SK-N-SH (cell line): Measurements from ENCODE around the gene SPATA33. TPM values are rescaled to one million over a fixed set of nuclear protein-coding genes. Genes with fewer than 3 reads are reported as not detected.
"Not testable (repeated sequence)": the region's sequence is repeated elsewhere in the genome, so short reads cannot be mapped to it uniquely, and the experiment has no call there.

Experiments used
- CTCF ChIA-PET: fragments of 300-600, 350-600 bp; formaldehyde crosslinking; extraction: SDS; loops from one replicate; lab custom pipeline; 2021; lab: Yijun Ruan, JAX
- POLR2A ChIA-PET: fragments of 350-600 bp; sonication (Branson Sonifier 250); formaldehyde crosslinking; extraction: SDS; loops from one replicate; lab custom pipeline; 2020; ENCODE audit warnings: antibody characterized with exemption, inconsistent platforms; lab: Yijun Ruan, JAX
- DNase-seq: peaks from one replicate; pipeline ENCODE4 v3.0.0; 2012
- H2AFZ ChIP-seq: fragments of 200-600 bp; sonication (generic); 2 replicates; pipeline ENCODE4 v1.8.1; 2016; ENCODE audit warnings: antibody characterized with exemption, mild to moderate bottlenecking, low read depth
- H3F3A ChIP-seq: fragments of 200-600 bp; sonication (generic); replicated peaks from 2 replicates; pipeline ENCODE3; 2016; ENCODE audit warnings: antibody characterized with exemption, mild to moderate bottlenecking; ENCODE audit not compliant: insufficient read depth
- H3K27ac ChIP-seq, 2 experiments: fragments of 200-500 bp in 1 of 2; fragments of 200-600 bp in 1 of 2; sonication (Bioruptor generic) in 1 of 2; sonication (generic), shearing (Covaris generic) in 1 of 2; 2 replicates each; pipeline versions ENCODE4 v1.5.1 to v1.6.1; 2014 to 2016; ENCODE audit warnings: low read depth in 2 of 2, inconsistent platforms in 1 of 2, low read length in 1 of 2, mild to moderate bottlenecking in 1 of 2, mixed read lengths in 1 of 2
- H3K27me3 ChIP-seq: fragments of 200-600 bp; sonication (generic), shearing (Covaris generic); 2 replicates; pipeline ENCODE4 v1.6.1; 2016; ENCODE audit warnings: mixed run types; ENCODE audit not compliant: insufficient read depth
- H3K36me3 ChIP-seq, 2 experiments: fragments of 200-500 bp in 1 of 2; fragments of 200-600 bp in 1 of 2; sonication (Bioruptor generic) in 1 of 2; sonication (generic) in 1 of 2; replicated peaks in 1 of 2; 2 replicates each; pipeline versions ENCODE3 to v1.5.1; 2014 to 2016; ENCODE audit warnings: low read length in 1 of 2, mild to moderate bottlenecking in 1 of 2; ENCODE audit not compliant: insufficient read depth in 2 of 2, control insufficient read depth in 1 of 2
- H3K4me1 ChIP-seq, 2 experiments: fragments of 200-500 bp in 1 of 2; fragments of 200-600 bp in 1 of 2; sonication (Bioruptor generic) in 1 of 2; sonication (generic), shearing (Covaris generic) in 1 of 2; 2 replicates each; pipeline versions ENCODE4 v1.5.1 to v1.6.1; 2014 to 2016; ENCODE audit warnings: low read depth in 1 of 2, low read length in 1 of 2, mixed run types in 1 of 2; ENCODE audit not compliant: insufficient read depth in 2 of 2, control insufficient read depth in 1 of 2
- H3K4me2 ChIP-seq: fragments of 200-600 bp; sonication (generic), shearing (Covaris generic); 2 replicates; pipeline ENCODE4 v1.6.1; 2017; ENCODE audit warnings: mixed run types
- H3K4me3 ChIP-seq, 2 experiments: fragments of 200-500 bp in 1 of 2; fragments of 200-600 bp in 1 of 2; sonication (Bioruptor generic) in 1 of 2; sonication (generic), shearing (Covaris generic) in 1 of 2; 2 replicates each; pipeline versions ENCODE4 v1.5.1 to v1.8.1; 2014 to 2016; ENCODE audit warnings: low read depth in 2 of 2, inconsistent platforms in 1 of 2, low read length in 1 of 2, mild to moderate bottlenecking in 1 of 2, mixed read lengths in 1 of 2, moderate library complexity in 1 of 2
- H3K79me2 ChIP-seq: fragments of 200-600 bp; sonication (generic); 2 replicates; pipeline ENCODE4 v1.8.1; 2017; ENCODE audit warnings: mild to moderate bottlenecking; ENCODE audit not compliant: insufficient read depth
- H3K9ac ChIP-seq: fragments of 200-600 bp; sonication (generic); 2 replicates; pipeline ENCODE4 v1.6.1; 2017; ENCODE audit warnings: mixed run types
- H3K9me2 ChIP-seq: fragments of 200-600 bp; sonication (generic); 2 replicates; pipeline ENCODE4 v1.6.1; 2017; ENCODE audit warnings: mixed run types
- H3K9me3 ChIP-seq: fragments of 200-600 bp; sonication (generic); 2 replicates; pipeline ENCODE4 v1.6.1; 2017; ENCODE audit warnings: mixed run types, mild to moderate bottlenecking, moderate library complexity
- H4K20me1 ChIP-seq: fragments of 200-600 bp; sonication (generic); 2 replicates; pipeline ENCODE4 v1.6.1; 2017; ENCODE audit warnings: mild to moderate bottlenecking, mixed run types; ENCODE audit not compliant: insufficient read depth
- FOSL2 ChIP-seq: IDR thresholded peaks from 2 replicates; pipeline ENCODE4 v1.4.0; 2012; ENCODE audit warnings: low read depth, mild to moderate bottlenecking, moderate library complexity, borderline replicate concordance
- GATA2 ChIP-seq: sonication (generic); formaldehyde crosslinking; IDR thresholded peaks from 2 replicates; pipeline ENCODE4 v1.5.0; 2020; ENCODE audit warnings: mild to moderate bottlenecking, missing genetic modification reagents
- JUND ChIP-seq: IDR thresholded peaks from 2 replicates; pipeline ENCODE4 v1.4.0; 2012
- NRF1 ChIP-seq: IDR thresholded peaks from 2 replicates; pipeline ENCODE4 v1.6.1; 2012; ENCODE audit warnings: low read depth, mild to moderate bottlenecking, low read length
- RAD21 ChIP-seq: IDR thresholded peaks from 2 replicates; pipeline ENCODE4 v1.6.1; 2012; ENCODE audit warnings: mild to moderate bottlenecking, low read length
- RXRA ChIP-seq: IDR thresholded peaks from 2 replicates; pipeline ENCODE4 v1.4.0; 2012; ENCODE audit warnings: low read depth, mild to moderate bottlenecking, borderline replicate concordance
- SMC3 ChIP-seq: IDR thresholded peaks from 2 replicates; pipeline ENCODE4 v1.6.1; 2012; ENCODE audit warnings: low read depth, low read length, improper control_type of control experiment
- TCF12 ChIP-seq: IDR thresholded peaks from 2 replicates; pipeline ENCODE4 v1.4.0; 2012
- YY1 ChIP-seq: IDR thresholded peaks from 2 replicates; pipeline ENCODE4 v1.4.0; 2012; ENCODE audit warnings: low read depth, mild to moderate bottlenecking
- WGBS: methylation state at CpG from one replicate; pipeline ENCODE4 v1.1.6; 2017; ENCODE audit warnings: low lambda C conversion rate; 5-methylcytosine and 5-hydroxymethylcytosine counted together
- polyA plus RNA-seq, 3 experiments: library from polyadenylated mRNA; depleted of rRNA; stranded (reverse); fragments of >200 nt; gene quantifications; 2 replicates each; pipeline ENCODE4 v1.2.3, GENCODE V29; 2012

The SPATA33 gene
- polyA plus RNA-seq, 1 of the 3 experiments (the other 2 are of a cell fraction): 7.2 TPM

GRCh38 chr16:89670496-89671431, 13.1 kb downstream of the SPATA33 start:
- no peaks in the 10 kb centered on the region for H3K4me1 ChIP-seq
- no peak overlapping the region for H2AFZ ChIP-seq
- ChIA-PET CTCF (interaction anchor here (1.0 kb wide), 1 partner anchor 190 kb away, joined by 3 read pairs; no protein-coding TSS in a partner anchor), POLR2A (no interaction called here)
- H3F3A ChIP-seq: peaks cover 4% of the 10 kb centered on the region
- H3K4me2 ChIP-seq: 0 out of 2 replicates have a peak overlapping the region, but pooled peaks have one; percentile 3
- peaks cover 0 to 4% of the 10 kb centered on the region in 2 experiments for H3K36me3 ChIP-seq
- H4K20me1 ChIP-seq: no peaks in the 10 kb centered on the region
- H3K9ac ChIP-seq: no peak overlapping the region
- H3K27me3 ChIP-seq: no peaks in the 10 kb centered on the region
- no peak overlapping the region for H3K4me3 ChIP-seq
- no peak for DNase-seq
- no peaks in the 10 kb centered on the region for H3K79me2 ChIP-seq
- no peaks in the 10 kb centered on the region for H3K9me3 ChIP-seq
- WGBS: 86% methylated on average over 7 of the region's 10 CpGs
- no peak for TF ChIP-seq RXRA
- peak; percentile 62 for TF ChIP-seq FOSL2
- no peak for TF ChIP-seq TCF12
- TF ChIP-seq JUND: peak; percentile 48; the same call in 1 of the 2 replicates
- TF ChIP-seq YY1: no peak
- peak overlapping the region in 1 of 2 experiments; percentile 28; a peak in 2 of 4 replicates for H3K27ac ChIP-seq
- no peaks in the 10 kb centered on the region for H3K9me2 ChIP-seq

GRCh38 chr16:89671565-89671964, 13.9 kb downstream of the SPATA33 start:
- CTCF ChIA-PET, H3K27ac ChIP-seq, H3K9ac ChIP-seq, DNase-seq, POLR2A ChIA-PET, H3K4me1 ChIP-seq, H4K20me1 ChIP-seq, H3K36me3 ChIP-seq, H3K4me3 ChIP-seq, H2AFZ ChIP-seq, H3F3A ChIP-seq, H3K27me3 ChIP-seq, H3K9me3 ChIP-seq, H3K79me2 ChIP-seq, H3K9me2 ChIP-seq, H3K4me2 ChIP-seq: not testable (repeated sequence)
- 89% methylated on average over 4 of the region's 4 CpGs for whole genome bisulfite sequencing

- no peaks in the 10 kb centered on the region for H3K27me3 ChIP-seq
- H3K4me2 ChIP-seq: no peak overlapping the region
- no peak overlapping the region for H2AFZ ChIP-seq
- no peak overlapping the region for H3K4me3 ChIP-seq
- no peaks in the 10 kb centered on the region for H3K36me3 ChIP-seq
- H3K4me1 ChIP-seq: no peaks in the 10 kb centered on the region
- POLR2A ChIA-PET: no interaction called here
- DNase-seq: peak; percentile 5
- WGBS: 89% methylated on average over 16 of the region's 16 CpGs
- 0 out of 2 replicates have a peak, but pooled peaks cover 7% of the 10 kb centered on the region for H3K9me3 ChIP-seq
- H4K20me1 ChIP-seq: no peaks in the 10 kb centered on the region
- no peak overlapping the region for H3K9ac ChIP-seq
- H3K27ac ChIP-seq: no peak overlapping the region
- H3K79me2 ChIP-seq: no peaks in the 10 kb centered on the region
- CTCF ChIA-PET: interaction anchor here (1.0 to 1.2 kb wide), 2 partner anchors 56 to 58 kb away, joined by 3 read pairs; no protein-coding TSS in a partner anchor
- peaks cover 4% of the 10 kb centered on the region for H3F3A ChIP-seq
- no peaks in the 10 kb centered on the region for H3K9me2 ChIP-seq
- no peak for TF ChIP-seq NRF1
- no peak for TF ChIP-seq JUND
- no peak for TF ChIP-seq SMC3
- TF ChIP-seq RAD21: no peak
- no peak for TF ChIP-seq GATA2 (CRISPR knock-in tag)
These were observed 14.7 kb downstream of the SPATA33 start for GRCh38 chr16:89672177-89672941.
